Spinal cord (tissue), 4 donors: ENCODE measurements around the gene RACGAP1. TPM values are rescaled to one million over a fixed set of nuclear protein-coding genes. Genes with fewer than 3 reads are reported as not detected.

Source experiments
- polyA plus RNA-seq, 2 donors: library from polyadenylated mRNA; unstranded; fragments of 120-200 nt; gene quantifications; one replicate each; pipeline ENCODE4 v1.2.1, GENCODE V29; 2013; ENCODE audit not compliant: insufficient read length in 2 of 2
- total RNA-seq, 2 donors: library from RNA; depleted of rRNA in 1 of 2; stranded (reverse); fragments of 120-200 nt in 1 of 2; fragments of >200 nt in 1 of 2; gene quantifications; one replicate each; pipeline versions ENCODE4 v1.2.3 to v1.2.4, GENCODE V29; 2013 to 2014

Gene RACGAP1
- total and polyA plus RNA-seq, 4 donors: 32.1 to 46.2 (median 40.6) TPM

Other genes with a start within 250 kb of the RACGAP1 start
- gene NCKAP5L, start 197.1 kb downstream of the RACGAP1 start, total RNA-seq: 10 to 100 TPM; 13.4 to 21.0 TPM
- 10 to 100 TPM; 28.5 to 35.5 TPM for gene NCKAP5L, start 197.1 kb downstream of the RACGAP1 start, polyA plus RNA-seq
- 1 to 10 TPM; 3.9 to 6.7 TPM for gene BCDIN3D, start 182.4 kb downstream of the RACGAP1 start, total RNA-seq
- gene BCDIN3D, start 182.4 kb downstream of the RACGAP1 start, polyA plus RNA-seq: 1 to 10 TPM; 6.7 to 6.8 TPM
- gene FAIM2, start 121.6 kb downstream of the RACGAP1 start, total RNA-seq: 10 to 100 TPM; 18.1 to 72.6 TPM
- gene FAIM2, start 121.6 kb downstream of the RACGAP1 start, polyA plus RNA-seq: 100 to 1,000 TPM; 188 to 203 TPM
- not detected for gene AQP2, start 74.8 kb downstream of the RACGAP1 start, total RNA-seq
- under 1 TPM; 0.44 to 0.47 TPM for gene AQP2, start 74.8 kb downstream of the RACGAP1 start, polyA plus RNA-seq
- under 1 TPM; 0.20 to 0.99 TPM for gene AQP5, start 63.6 kb downstream of the RACGAP1 start, total RNA-seq
- 1 to 10 TPM; 1.8 to 2.4 TPM for gene AQP5, start 63.6 kb downstream of the RACGAP1 start, polyA plus RNA-seq
- gene AQP6, start 52.5 kb downstream of the RACGAP1 start, total RNA-seq: 1 to 10 TPM; 2.1 to 2.3 TPM
- 1 to 10 TPM; 7.3 to 9.2 TPM for gene AQP6, start 52.5 kb downstream of the RACGAP1 start, polyA plus RNA-seq
- 10 to 100 TPM; 14.3 to 25.1 TPM for gene ASIC1, start 32.1 kb upstream of the RACGAP1 start, total RNA-seq
- 100 to 1,000 TPM; 134 to 148 TPM for gene ASIC1, start 32.1 kb upstream of the RACGAP1 start, polyA plus RNA-seq
- gene SMARCD1, start 59.8 kb upstream of the RACGAP1 start, total RNA-seq: 10 to 100 TPM; 34.7 to 52.3 TPM
- gene SMARCD1, start 59.8 kb upstream of the RACGAP1 start, polyA plus RNA-seq: 100 to 1,000 TPM; 126 to 133 TPM
- gene GPD1, start 78.5 kb upstream of the RACGAP1 start, total RNA-seq: 10 to 100 TPM; 14.8 to 19.5 TPM
- 10 to 100 TPM; 39.1 to 52.6 TPM for gene GPD1, start 78.5 kb upstream of the RACGAP1 start, polyA plus RNA-seq
- gene COX14, start 86.7 kb upstream of the RACGAP1 start, total RNA-seq: 10 to 100 TPM; 23.8 to 74.8 TPM
- 10 to 100 TPM; 48.4 to 49.0 TPM for gene COX14, start 86.7 kb upstream of the RACGAP1 start, polyA plus RNA-seq
- 10 to 100 TPM; 74.9 to 79.5 TPM for gene CERS5, start 141.9 kb upstream of the RACGAP1 start, total RNA-seq
- 100 to 1,000 TPM; 108 to 122 TPM for gene CERS5, start 141.9 kb upstream of the RACGAP1 start, polyA plus RNA-seq